ENCODE results near the gene PPM1K. TPM values are rescaled to one million over a fixed set of nuclear protein-coding genes. Genes with fewer than 3 reads are reported as not detected.
"Not testable (repeated sequence)": the region's sequence is repeated elsewhere in the genome, so short reads cannot be mapped to it uniquely, and the experiment has no call there.

The PPM1K gene
- total RNA-seq (2014; rRNA removed; shearing (Covaris generic); ENCODE audit: low replicate concordance), result 0.52 and 2.0 TPM in 2 replicates

GRCh38 chr4:88284439-88285234 is at the start of gene PPM1K:
PPM1K (minus strand) TSS chr4:88284561; CDS start chr4:88278583, 5,978 bp downstream.
- DNase-seq (ENCODE audit: low read depth), result peak; percentile 99
- in situ Hi-C loops (cut with HindIII; ENCODE audit: low pct_unique_long_range_greater_than_20kb, low sequenced_read_pairs), result no loop called here

GRCh38 chr4:88333741-88334405 is 49.5 kb upstream of the PPM1K start:
- DNase-seq (ENCODE audit: low read depth), result no peak

GRCh38 chr4:88327665-88328064 is 43.3 kb upstream of the PPM1K start:
- no peak for DNase-seq (ENCODE audit: low read depth)
- in situ Hi-C loops (cut with HindIII; ENCODE audit: low pct_unique_long_range_greater_than_20kb, low sequenced_read_pairs), result no loop called here

More at GRCh38 chr4:88333741-88334405, 49.5 kb upstream of the PPM1K start:
- in situ Hi-C loops (cut with HindIII; ENCODE audit: low pct_unique_long_range_greater_than_20kb, low sequenced_read_pairs), result no loop called here

- in situ Hi-C loops (cut with HindIII; ENCODE audit: low pct_unique_long_range_greater_than_20kb, low sequenced_read_pairs), result no loop called here
- DNase-seq (ENCODE audit: low read depth), result peak; percentile 52
Measured at GRCh38 chr4:88320780-88321373, 36.5 kb upstream of the PPM1K start.

GRCh38 chr4:88320224-88320779 is 35.9 kb upstream of the PPM1K start:
- in situ Hi-C loops (cut with HindIII; ENCODE audit: low pct_unique_long_range_greater_than_20kb, low sequenced_read_pairs), result no loop called here
- DNase-seq (ENCODE audit: low read depth), result peak; percentile 61

- peak; percentile 31 for DNase-seq (ENCODE audit: low read depth)
- in situ Hi-C loops (cut with HindIII; ENCODE audit: low pct_unique_long_range_greater_than_20kb, low sequenced_read_pairs), result no loop called here
Measured at GRCh38 chr4:88318751-88319350, 34.5 kb upstream of the PPM1K start.

- no peak for DNase-seq (ENCODE audit: low read depth)
- in situ Hi-C loops (cut with HindIII; ENCODE audit: low pct_unique_long_range_greater_than_20kb, low sequenced_read_pairs), result no loop called here
Measured at GRCh38 chr4:88315460-88316017, 31.2 kb upstream of the PPM1K start.

GRCh38 chr4:88313088-88313624 is 28.8 kb upstream of the PPM1K start:
- in situ Hi-C loops (cut with HindIII; ENCODE audit: low pct_unique_long_range_greater_than_20kb, low sequenced_read_pairs); DNase-seq (ENCODE audit: low read depth): not testable (repeated sequence)

GRCh38 chr4:88308587-88308986 is 24.2 kb upstream of the PPM1K start:
- no peak for DNase-seq (ENCODE audit: low read depth)
- in situ Hi-C loops (cut with HindIII; ENCODE audit: low pct_unique_long_range_greater_than_20kb, low sequenced_read_pairs), result no loop called here

- in situ Hi-C loops (cut with HindIII; ENCODE audit: low pct_unique_long_range_greater_than_20kb, low sequenced_read_pairs), result no loop called here
- DNase-seq (ENCODE audit: low read depth), result no peak
Measured at GRCh38 chr4:88297725-88298454, 13.5 kb upstream of the PPM1K start.

GRCh38 chr4:88297212-88297516 is 12.8 kb upstream of the PPM1K start:
- in situ Hi-C loops (cut with HindIII; ENCODE audit: low pct_unique_long_range_greater_than_20kb, low sequenced_read_pairs), result no loop called here

GRCh38 chr4:88296413-88297211 is 12.3 kb upstream of the PPM1K start:
- in situ Hi-C loops (cut with HindIII; ENCODE audit: low pct_unique_long_range_greater_than_20kb, low sequenced_read_pairs), result no loop called here
- DNase-seq (ENCODE audit: low read depth), result no peak

More at GRCh38 chr4:88297212-88297516, 12.8 kb upstream of the PPM1K start:
- no peak for DNase-seq (ENCODE audit: low read depth)

- in situ Hi-C loops (cut with HindIII; ENCODE audit: low pct_unique_long_range_greater_than_20kb, low sequenced_read_pairs), result no loop called here
- no peak for DNase-seq (ENCODE audit: low read depth)
Measured at GRCh38 chr4:88295656-88296055, 11.3 kb upstream of the PPM1K start.

- DNase-seq (ENCODE audit: low read depth), result peak; percentile 60
- in situ Hi-C loops (cut with HindIII; ENCODE audit: low pct_unique_long_range_greater_than_20kb, low sequenced_read_pairs), result no loop called here
Measured at GRCh38 chr4:88291003-88291402, 6.6 kb upstream of the PPM1K start.

- in situ Hi-C loops (cut with HindIII; ENCODE audit: low pct_unique_long_range_greater_than_20kb, low sequenced_read_pairs), result no loop called here
- peak; percentile 6 for DNase-seq (ENCODE audit: low read depth)
Measured at GRCh38 chr4:88286897-88287296, 2.5 kb upstream of the PPM1K start.

GRCh38 chr4:88285235-88285653 is 883 bp upstream of the PPM1K start:
- DNase-seq (ENCODE audit: low read depth), result no peak
- in situ Hi-C loops (cut with HindIII; ENCODE audit: low pct_unique_long_range_greater_than_20kb, low sequenced_read_pairs), result no loop called here

Data from Caki2 (cell line).